ENCODE measurements around the gene DDX24.

DNA sequence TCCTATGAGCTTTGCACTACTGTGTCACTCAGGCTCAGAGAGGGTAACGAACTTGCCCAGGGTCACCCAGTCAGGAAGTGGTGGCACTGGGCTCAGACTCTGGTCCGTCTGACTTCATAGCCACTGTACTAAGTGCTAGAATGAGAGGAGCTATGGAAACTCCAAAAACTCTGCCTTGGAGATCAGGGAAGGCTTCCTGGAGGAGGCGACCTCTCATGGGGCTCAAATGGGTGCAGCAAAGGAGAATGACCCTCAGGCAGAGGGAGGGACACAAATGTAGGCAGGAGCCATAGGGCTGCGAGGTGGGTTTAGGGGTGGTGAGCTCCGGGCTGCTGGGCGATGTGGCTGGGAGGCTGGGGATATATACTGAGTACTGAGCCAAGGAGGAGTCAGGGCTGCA lies 80.7 kb downstream of the DDX24 start:
- TF ChIP-seq EZH2phosphoT487 (IDR thresholded peaks at IDR 0.05; ENCODE audit: insufficient read depth, low read depth): no peak
- no peak for TF ChIP-seq EZH2 (IDR thresholded peaks at IDR 0.05; ENCODE audit: insufficient read depth, poor library complexity, severe bottlenecking)
